ENCODE data around the gene ACER3.
"Not testable (repeated sequence)": the region's sequence is repeated elsewhere in the genome, so short reads cannot be mapped to it uniquely, and the experiment has no call there.

Gene ACER3

GRCh38 chr11:77003963-77004362 lies 143.2 kb downstream of the ACER3 start:
- DNase-seq = no peak

- DNase-seq = no peak
Observed at GRCh38 chr11:77009533-77010160, 148.9 kb downstream of the ACER3 start.

- DNase-seq = no peak
Observed at GRCh38 chr11:77014669-77015068, 154.0 kb downstream of the ACER3 start.

GRCh38 chr11:77018396-77018924 lies 157.7 kb downstream of the ACER3 start:
- DNase-seq = not testable (repeated sequence)

- DNase-seq = no peak
Observed at GRCh38 chr11:77019976-77020595, 159.4 kb downstream of the ACER3 start.

GRCh38 chr11:77020734-77021133 lies 160.0 kb downstream of the ACER3 start:
- no peak for DNase-seq

GRCh38 chr11:77024745-77025144 lies 164.0 kb downstream of the ACER3 start:
- no peak for DNase-seq

GRCh38 chr11:77026221-77026620 lies 165.5 kb downstream of the ACER3 start:
- no peak for DNase-seq

GRCh38 chr11:77026743-77027142 lies 166.0 kb downstream of the ACER3 start:
- DNase-seq = no peak

GRCh38 chr11:77027275-77027674 lies 166.6 kb downstream of the ACER3 start:
- no peak for DNase-seq

- DNase-seq = no peak
Observed at GRCh38 chr11:77029829-77030228, 169.1 kb downstream of the ACER3 start.

GRCh38 chr11:77030834-77031414 lies 170.2 kb downstream of the ACER3 start:
- DNase-seq = no peak

- no peak for DNase-seq
Observed at GRCh38 chr11:77031599-77031998, 170.9 kb downstream of the ACER3 start.

- DNase-seq = no peak
Observed at GRCh38 chr11:77035039-77035438, 174.3 kb downstream of the ACER3 start.

- no peak for DNase-seq
Observed at GRCh38 chr11:77035580-77035979, 174.9 kb downstream of the ACER3 start.

GRCh38 chr11:77036398-77036797 lies 175.7 kb downstream of the ACER3 start:
- DNase-seq = no peak

- no peak for DNase-seq
Observed at GRCh38 chr11:77037057-77037456, 176.3 kb downstream of the ACER3 start.

GRCh38 chr11:77038029-77038824 lies 177.5 kb downstream of the ACER3 start:
- no peak for DNase-seq

- DNase-seq = no peak
Observed at GRCh38 chr11:77038825-77039326, 178.2 kb downstream of the ACER3 start.

- no peak for DNase-seq
Observed at GRCh38 chr11:77039491-77040400, 179.0 kb downstream of the ACER3 start.

- no peak for DNase-seq
Observed at GRCh38 chr11:77040401-77040777, 179.7 kb downstream of the ACER3 start.

GRCh38 chr11:77040889-77041288 lies 180.2 kb downstream of the ACER3 start:
- no peak for DNase-seq

Measured in activated CD4-positive, alpha-beta T cell treated with anti-CD3 and anti-CD28 coated beads for 4 hours (primary cell).